B cell (primary cell): ENCODE results near the gene CAPZB. TPM values are rescaled to one million over a fixed set of nuclear protein-coding genes. Genes with fewer than 3 reads are reported as not detected.

Experiments
- ATAC-seq: fragments of 200-7000 bp; cut with Tn5 transposase; one replicate; pipeline ENCODE4 v1.10.0; 2021; ENCODE audit warnings: low read depth, mild to moderate bottlenecking, moderate number of reproducible peaks, moderate library complexity
- CTCF ChIA-PET: fragments of 350-600 bp; sonication (Branson Sonifier 250); formaldehyde crosslinking; loops from one replicate; lab custom pipeline; 2021; ENCODE audit warnings: antibody characterized with exemption, inconsistent platforms; lab: Charles Lee
- POLR2A ChIA-PET: fragments of 350-600 bp; sonication (Branson Sonifier 250); formaldehyde crosslinking; loops from one replicate; lab custom pipeline; 2021; ENCODE audit warnings: antibody characterized with exemption; lab: Charles Lee
- DNase-seq: peaks from one replicate; pipeline ENCODE4 v3.0.0; 2013
- H2AFZ ChIP-seq: 2 replicates; pipeline ENCODE4 v1.6.1; 2012; ENCODE audit warnings: mild to moderate bottlenecking, low read depth, low read length; ENCODE audit not compliant: insufficient read depth, poor library complexity, severe bottlenecking
- H3K27ac ChIP-seq, 2 donors: 1 replicate in 1 of 2; 2 replicates in 1 of 2; pipeline ENCODE4 v1.5.1; 2012 to 2013; ENCODE audit warnings: low read length in 2 of 2, mild to moderate bottlenecking in 2 of 2, moderate library complexity in 1 of 2
- H3K27me3 ChIP-seq, 4 experiments: fragments of 200-600 bp in 1 of 4; sonication (generic) in 1 of 4; replicated peaks in 1 of 4; 1 replicate in 2 of 4; 2 replicates in 2 of 4; pipeline versions ENCODE4 v1.6.1 to v1.7.0; 2013 to 2016; ENCODE audit warnings: low read length in 3 of 4, mild to moderate bottlenecking in 2 of 4, mixed read lengths in 1 of 4, moderate library complexity in 1 of 4; ENCODE audit not compliant: insufficient read depth in 4 of 4, control insufficient read depth in 3 of 4; ENCODE audit errors: control extremely low read depth in 1 of 4
- H3K36me3 ChIP-seq, 2 experiments: replicated peaks in 1 of 2; 1 replicate in 1 of 2; 2 replicates in 1 of 2; pipeline versions ENCODE4 v1.6.1 to v1.7.1; 2013; ENCODE audit warnings: low read length in 1 of 2; ENCODE audit not compliant: insufficient read depth in 2 of 2, control insufficient read depth in 1 of 2; ENCODE audit errors: control extremely low read depth in 1 of 2, extremely low read depth in 1 of 2
- H3K4me1 ChIP-seq, 2 donors: fragments of 200-600 bp in 1 of 2; sonication (generic) in 1 of 2; 1 replicate in 1 of 2; 2 replicates in 1 of 2; pipeline versions ENCODE4 v1.5.1 to v1.6.1; 2013 to 2017; ENCODE audit warnings: low read length in 2 of 2; ENCODE audit not compliant: control insufficient read depth in 2 of 2, insufficient read depth in 2 of 2
- H3K4me2 ChIP-seq: replicated peaks from 2 replicates; pipeline ENCODE3; 2012; ENCODE audit warnings: mild to moderate bottlenecking, low read depth, low read length; ENCODE audit not compliant: poor library complexity, severe bottlenecking
- H3K4me3 ChIP-seq, 5 experiments: fragments of 200-600 bp in 1 of 5; sonication (generic) in 1 of 5; 1 replicate in 3 of 5; 2 replicates in 2 of 5; pipeline versions ENCODE4 v1.5.1 to v1.7.0; 2011 to 2016; ENCODE audit warnings: low read length in 4 of 5, mild to moderate bottlenecking in 4 of 5, low read depth in 2 of 5, control low read depth in 1 of 5, moderate library complexity in 1 of 5; ENCODE audit not compliant: insufficient read depth in 1 of 5; ENCODE audit errors: control extremely low read depth in 1 of 5, extremely low read depth in 1 of 5
- H3K79me2 ChIP-seq: fragments of 200-600 bp; sonication (generic); one replicate; pipeline ENCODE4 v1.6.0; 2016; ENCODE audit warnings: low read length; ENCODE audit not compliant: control insufficient read depth, insufficient read depth
- H3K9ac ChIP-seq: fragments of 200-600 bp; sonication (generic); 2 replicates; pipeline ENCODE4 v1.6.1; 2017; ENCODE audit warnings: mild to moderate bottlenecking, low read length, moderate library complexity
- H3K9me3 ChIP-seq, 3 donors: one replicate each; pipeline versions ENCODE4 v1.6.1 to v1.7.1; 2013; ENCODE audit warnings: low read length in 2 of 3; ENCODE audit not compliant: control insufficient read depth in 2 of 3, insufficient read depth in 1 of 3; ENCODE audit errors: control extremely low read depth in 1 of 3
- H4K20me1 ChIP-seq: 2 replicates; pipeline ENCODE4 v1.6.0; 2012; ENCODE audit warnings: mild to moderate bottlenecking, low read length; ENCODE audit not compliant: insufficient read depth, control insufficient read depth, poor library complexity, severe bottlenecking
- H3K27ac Mint-ChIP-seq: one replicate; pipeline ENCODE4 v1.8.0; 2021; ENCODE audit warnings: mixed read lengths
- H3K27me3 Mint-ChIP-seq: one replicate; pipeline ENCODE4 v1.8.0; 2021; ENCODE audit warnings: mixed read lengths
- H3K4me1 Mint-ChIP-seq: one replicate; pipeline ENCODE4 v1.8.0; 2021; ENCODE audit warnings: mixed read lengths
- H3K4me3 Mint-ChIP-seq: one replicate; pipeline ENCODE4 v1.8.0; 2021; ENCODE audit warnings: mixed read lengths
- H3K9me3 Mint-ChIP-seq: one replicate; pipeline ENCODE4 v1.8.0; 2022; ENCODE audit warnings: mixed read lengths; ENCODE audit not compliant: insufficient read depth
- EZH2 ChIP-seq: IDR thresholded peaks from 2 replicates; pipeline ENCODE4 v1.6.1; 2012; ENCODE audit warnings: borderline replicate concordance, low read depth, mild to moderate bottlenecking, moderate library complexity, low read length; ENCODE audit not compliant: insufficient read depth, poor library complexity, severe bottlenecking
- WGBS: methylation state at CpG from one replicate; pipeline ENCODE4 v1.1.5; 2013; ENCODE audit warnings: missing lambda C conversion rate; ENCODE audit not compliant: insufficient coverage; 5-methylcytosine and 5-hydroxymethylcytosine counted together
- intact Hi-C: fragments of 100-400 bp; cut with micrococcal nuclease; formaldehyde crosslinking; loops from one replicate; pipeline ENCODE4 v1.10.0; 2022
- polyA plus RNA-seq: library from polyadenylated mRNA; depleted of rRNA; stranded (reverse); fragments of >200 nt; gene quantifications from 2 replicates; pipeline ENCODE4 v1.2.3, GENCODE V29; 2012
- total RNA-seq, 2 donors: library from RNA; stranded (reverse); fragments of 120-200 nt in 1 of 2; gene quantifications; 1 replicate in 1 of 2; 2 replicates in 1 of 2; pipeline versions ENCODE4 v1.2.3 to v1.2.4, GENCODE V29; 2013 to 2022
- TF ChIP-seq, protein P1 (sequence below): fragments of 200-600 bp; IDR thresholded peaks from one replicate; pipeline ENCODE4 v1.8.0; 2022; ENCODE audit warnings: antibody characterized with exemption, mild to moderate bottlenecking

CAPZB gene
- total and polyA plus RNA-seq, 2 donors (not counting 1 experiment from before 2014, with no cell fraction given) = 126 to 193 TPM

DNA sequence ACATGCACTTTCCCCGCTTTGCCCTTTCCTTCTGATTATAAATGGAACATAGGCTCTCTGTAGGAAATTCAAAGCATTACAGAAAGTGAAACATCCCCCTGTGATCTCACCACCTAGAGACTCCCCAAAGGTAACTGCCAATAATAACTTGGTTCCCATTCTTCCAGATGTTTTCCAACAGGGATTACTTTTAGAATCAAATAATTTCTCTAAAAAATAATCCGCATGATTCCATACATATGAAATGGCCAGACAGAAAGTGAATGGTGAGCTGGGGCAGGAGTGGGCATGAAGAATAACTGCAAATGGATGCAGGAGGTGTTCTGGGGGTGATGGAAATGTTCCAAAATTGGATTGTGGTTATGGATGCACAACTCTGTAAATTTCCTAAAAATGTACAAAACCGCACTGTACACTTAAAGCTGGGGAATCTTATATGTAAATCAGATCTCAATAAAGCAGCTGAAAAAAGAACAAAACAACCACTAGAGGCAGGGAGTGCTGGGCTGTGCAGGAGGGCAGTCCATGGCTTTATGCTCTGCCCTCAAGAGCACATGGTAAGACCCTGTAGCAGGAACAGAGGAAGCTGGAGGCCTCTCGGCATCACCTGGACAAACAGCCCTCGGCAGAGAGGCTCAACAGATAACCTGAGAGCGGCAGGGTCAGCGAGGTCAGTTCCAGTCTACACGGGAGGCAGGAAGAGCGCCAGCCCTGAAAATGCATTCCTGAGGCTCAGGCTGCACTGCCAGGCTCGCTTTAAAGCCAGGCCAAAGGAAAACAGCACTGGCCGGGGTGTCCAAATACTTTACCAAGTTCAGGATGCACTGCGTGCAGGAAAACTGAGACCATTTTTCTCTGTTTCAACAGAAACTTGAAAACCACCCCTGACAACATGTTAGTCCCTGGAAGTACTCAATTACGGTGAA is 39.7 kb downstream of the CAPZB start:
- H3K4me2 ChIP-seq = peak overlapping the region; percentile 12

More for the DNA sequence above, 39.7 kb downstream of the CAPZB start:
- ChIA-PET CTCF (interaction anchor here (0.7 to 1.6 kb wide), 9 partner anchors 8 to 136 kb away, joined by 3 to 9 read pairs (median 4); no protein-coding TSS in a partner anchor), POLR2A (no interaction called here)
- H3K9ac ChIP-seq = no peak overlapping the region
- Mint-ChIP-seq H3K4me3 (peak overlapping the region; percentile 53), H3K4me1 (peaks cover 77% of the 10 kb centered on the region), H3K27ac (peak overlapping the region; percentile 81), H3K9me3 (no peaks in the 10 kb centered on the region), H3K27me3 (no peaks in the 10 kb centered on the region)
- intact Hi-C loops = no loop called here
- peaks cover 100% of the 10 kb centered on the region for H3K79me2 ChIP-seq
- peak overlapping the region in 1 of 2 donors; percentile 13 for H3K27ac ChIP-seq
- H3K36me3 ChIP-seq = peaks cover 0 to 14% of the 10 kb centered on the region in 2 experiments
- no peak overlapping the region for H2AFZ ChIP-seq
- DNase-seq (peak; percentile 41), ATAC-seq (peak; percentile 56)
- H3K27me3 ChIP-seq = no peaks in the 10 kb centered on the region
- peaks cover 40 to 59% of the 10 kb centered on the region in 2 donors for H3K4me1 ChIP-seq
- WGBS = 72% methylated on average over 8 of the region's 13 CpGs
- TF ChIP-seq EZH2 = no peak
- TF ChIP-seq, protein P1, sequence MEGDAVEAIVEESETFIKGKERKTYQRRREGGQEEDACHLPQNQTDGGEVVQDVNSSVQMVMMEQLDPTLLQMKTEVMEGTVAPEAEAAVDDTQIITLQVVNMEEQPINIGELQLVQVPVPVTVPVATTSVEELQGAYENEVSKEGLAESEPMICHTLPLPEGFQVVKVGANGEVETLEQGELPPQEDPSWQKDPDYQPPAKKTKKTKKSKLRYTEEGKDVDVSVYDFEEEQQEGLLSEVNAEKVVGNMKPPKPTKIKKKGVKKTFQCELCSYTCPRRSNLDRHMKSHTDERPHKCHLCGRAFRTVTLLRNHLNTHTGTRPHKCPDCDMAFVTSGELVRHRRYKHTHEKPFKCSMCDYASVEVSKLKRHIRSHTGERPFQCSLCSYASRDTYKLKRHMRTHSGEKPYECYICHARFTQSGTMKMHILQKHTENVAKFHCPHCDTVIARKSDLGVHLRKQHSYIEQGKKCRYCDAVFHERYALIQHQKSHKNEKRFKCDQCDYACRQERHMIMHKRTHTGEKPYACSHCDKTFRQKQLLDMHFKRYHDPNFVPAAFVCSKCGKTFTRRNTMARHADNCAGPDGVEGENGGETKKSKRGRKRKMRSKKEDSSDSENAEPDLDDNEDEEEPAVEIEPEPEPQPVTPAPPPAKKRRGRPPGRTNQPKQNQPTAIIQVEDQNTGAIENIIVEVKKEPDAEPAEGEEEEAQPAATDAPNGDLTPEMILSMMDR = peak; percentile 39
- H4K20me1 ChIP-seq = peaks cover 84% of the 10 kb centered on the region
- no peak overlapping the region for H3K4me3 ChIP-seq
- no peaks in the 10 kb centered on the region for H3K9me3 ChIP-seq
